Measurements from ENCODE around the gene IL1RAPL2. TPM values are rescaled to one million over a fixed set of nuclear protein-coding genes. Genes with fewer than 3 reads are reported as not detected.

IL1RAPL2 gene
- total and polyA plus RNA-seq, 4 donors, result 2.0 TPM; not detected in 3

GRCh38 chrX:105471597-105471996 lies 905.6 kb downstream of the IL1RAPL2 start:
- no peak overlapping the region for H3K9ac ChIP-seq (ENCODE audit: insufficient read depth in 1 of 2, low read length in 2 of 2)
- TF ChIP-seq CTCF (IDR thresholded peaks at IDR 0.05; ENCODE audit: control extremely low read depth, extremely low read depth), result no peak
- H3K27ac ChIP-seq (ENCODE audit: low read depth in 1 of 2, low read length in 1 of 2), result no peak overlapping the region
- no peak overlapping the region for H3K4me3 ChIP-seq
- H3K27me3 ChIP-seq (ENCODE audit: control insufficient read depth in 3 of 3, insufficient read depth in 3 of 3, low read length in 2 of 3), result peaks cover 0 to 27% (median 14%) of the 10 kb centered on the region in 3 donors
- no peaks in the 10 kb centered on the region for H3K4me1 ChIP-seq (ENCODE audit: control insufficient read depth in 5 of 5, insufficient read depth in 5 of 5, low read length in 5 of 5)
- no peaks in the 10 kb centered on the region for H3K9me3 ChIP-seq (ENCODE audit: control insufficient read depth in 4 of 4, insufficient read depth in 3 of 4, low read length in 3 of 4)
- H3K36me3 ChIP-seq (ENCODE audit: control insufficient read depth in 4 of 4, insufficient read depth in 4 of 4, low read length in 4 of 4), result no peaks in the 10 kb centered on the region
- DNase-seq (no peak), ATAC-seq (ENCODE audit: insufficient read depth, low FRiP score) (no peak)

- Histone ChIP-seq H3K9me3 (ENCODE audit: control insufficient read depth in 4 of 4, insufficient read depth in 3 of 4, low read length in 3 of 4) (no peaks in the 10 kb centered on the region), H3K36me3 (ENCODE audit: control insufficient read depth in 4 of 4, insufficient read depth in 4 of 4, low read length in 4 of 4) (no peaks in the 10 kb centered on the region), H3K9ac (ENCODE audit: insufficient read depth in 1 of 2, low read length in 2 of 2) (no peak overlapping the region), H3K27me3 (ENCODE audit: control insufficient read depth in 3 of 3, insufficient read depth in 3 of 3, low read length in 2 of 3) (peaks cover 0 to 14% (median 12%) of the 10 kb centered on the region in 3 donors), H3K4me3 (no peak overlapping the region), H3K27ac (ENCODE audit: low read depth in 1 of 2, low read length in 1 of 2) (no peak overlapping the region), H3K4me1 (ENCODE audit: control insufficient read depth in 5 of 5, insufficient read depth in 5 of 5, low read length in 5 of 5) (no peaks in the 10 kb centered on the region)
- TF ChIP-seq CTCF (IDR thresholded peaks at IDR 0.05; ENCODE audit: control extremely low read depth, extremely low read depth), result no peak
- no peak for DNase-seq
- ATAC-seq (ENCODE audit: insufficient read depth, low FRiP score), result no peak
These were observed 909.8 kb downstream of the IL1RAPL2 start for GRCh38 chrX:105475801-105476200.

GRCh38 chrX:105477351-105477750 lies 911.4 kb downstream of the IL1RAPL2 start:
- no peak overlapping the region for H3K27ac ChIP-seq (ENCODE audit: low read depth in 1 of 2, low read length in 1 of 2)
- 89 to 100% methylated on average over 1 of the region's 1 CpG for WGBS, 2 donors
- no peak for TF ChIP-seq CTCF (IDR thresholded peaks at IDR 0.05; ENCODE audit: control extremely low read depth, extremely low read depth)
- ATAC-seq (ENCODE audit: insufficient read depth, low FRiP score), result no peak
- no peaks in the 10 kb centered on the region for H3K4me1 ChIP-seq (ENCODE audit: control insufficient read depth in 5 of 5, insufficient read depth in 5 of 5, low read length in 5 of 5)
- no peak overlapping the region for H3K4me3 ChIP-seq
- no peaks in the 10 kb centered on the region for H3K36me3 ChIP-seq (ENCODE audit: control insufficient read depth in 4 of 4, insufficient read depth in 4 of 4, low read length in 4 of 4)
- no peak for DNase-seq
- no peaks in the 10 kb centered on the region for H3K9me3 ChIP-seq (ENCODE audit: control insufficient read depth in 4 of 4, insufficient read depth in 3 of 4, low read length in 3 of 4)
- H3K27me3 ChIP-seq (ENCODE audit: control insufficient read depth in 3 of 3, insufficient read depth in 3 of 3, low read length in 2 of 3), result peaks cover 0 to 9% (median 9%) of the 10 kb centered on the region in 3 donors
- H3K9ac ChIP-seq (ENCODE audit: insufficient read depth in 1 of 2, low read length in 2 of 2), result no peak overlapping the region

GRCh38 chrX:105480646-105481310 lies 914.8 kb downstream of the IL1RAPL2 start:
- H3K27me3 ChIP-seq (ENCODE audit: control insufficient read depth in 3 of 3, insufficient read depth in 3 of 3, low read length in 2 of 3), result peaks cover 0 to 14% (median 4%) of the 10 kb centered on the region in 3 donors
- H3K4me1 ChIP-seq (ENCODE audit: control insufficient read depth in 5 of 5, insufficient read depth in 5 of 5, low read length in 5 of 5), result no peaks in the 10 kb centered on the region
- H3K36me3 ChIP-seq (ENCODE audit: control insufficient read depth in 4 of 4, insufficient read depth in 4 of 4, low read length in 4 of 4), result no peaks in the 10 kb centered on the region
- H3K27ac ChIP-seq (ENCODE audit: low read depth in 1 of 2, low read length in 1 of 2), result no peak overlapping the region
- no peak overlapping the region for H3K9ac ChIP-seq (ENCODE audit: insufficient read depth in 1 of 2, low read length in 2 of 2)
- H3K9me3 ChIP-seq (ENCODE audit: control insufficient read depth in 4 of 4, insufficient read depth in 3 of 4, low read length in 3 of 4), result no peaks in the 10 kb centered on the region
- 84 to 100% methylated on average over 1 of the region's 1 CpG for WGBS, 2 donors
- no peak for DNase-seq
- H3K4me3 ChIP-seq, result no peak overlapping the region
- no peak for ATAC-seq (ENCODE audit: insufficient read depth, low FRiP score)
- TF ChIP-seq CTCF (IDR thresholded peaks at IDR 0.05; ENCODE audit: control extremely low read depth, extremely low read depth), result no peak

Measured in lung (tissue), 12 donors.